K562 (cell line): ENCODE data around the gene TSPAN13. TPM values are rescaled to one million over a fixed set of nuclear protein-coding genes. Genes with fewer than 3 reads are reported as not detected.
A peak's percentile ranks its signal among the peaks of the same experiment; 100 is the strongest.

ENCODE experiments used
- ARID3B ChIP-seq: fragments of 250-450 bp; sonication (Bioruptor Pico); IDR thresholded peaks from 2 replicates; pipeline ENCODE4 v1.4.0; 2020; ENCODE audit warnings: borderline replicate concordance
- ESRRA ChIP-seq: fragments of 450-650 bp; IDR thresholded peaks from 2 replicates; pipeline ENCODE4 v1.6.1; 2014; ENCODE audit warnings: low read depth, mild to moderate bottlenecking, moderate library complexity, borderline replicate concordance
- HDAC1 ChIP-seq, 2 experiments: fragments of 450-650 bp; IDR thresholded peaks; 2 replicates each; pipeline ENCODE4 v1.6.1; 2016 to 2017; ENCODE audit warnings: inconsistent platforms in 1 of 2, mild to moderate bottlenecking in 1 of 2, moderate library complexity in 1 of 2
- KAT7 ChIP-seq: sonication (generic); formaldehyde crosslinking; IDR thresholded peaks from 2 replicates; pipeline ENCODE4 v1.8.0; 2022; ENCODE audit warnings: missing genetic modification reagents, mild to moderate bottlenecking, borderline replicate concordance
- KAT8 ChIP-seq: fragments of 450-650 bp; IDR thresholded peaks from 2 replicates; pipeline ENCODE4 v1.6.1; 2016; ENCODE audit warnings: low read depth, mild to moderate bottlenecking
- SRSF3 ChIP-seq: fragments of 200-400 bp; formaldehyde crosslinking; IDR thresholded peaks from 2 replicates; pipeline ENCODE4 v1.6.1; 2016; ENCODE audit warnings: mild to moderate bottlenecking, low read length, moderate library complexity; ENCODE audit not compliant: insufficient read depth
- TEAD1 ChIP-seq, 2 experiments: fragments of 450-650 bp in 1 of 2; sonication (generic) in 1 of 2; formaldehyde crosslinking; IDR thresholded peaks; 2 replicates each; pipeline versions ENCODE4 v1.4.0 to v1.8.0; 2020 to 2022; ENCODE audit warnings: mild to moderate bottlenecking in 2 of 2, missing genetic modification reagents in 1 of 2
- ZBTB11 ChIP-seq, 3 experiments: fragments of 200-800 bp in 1 of 3; fragments of 250-450 bp in 1 of 3; fragments of 450-650 bp in 1 of 3; sonication (Bioruptor Pico) in 1 of 3; sonication (Bioruptor generic) in 1 of 3; formaldehyde crosslinking in 1 of 3; IDR thresholded peaks; 2 replicates each; pipeline versions ENCODE4 v1.6.1 to v1.8.0; 2016 to 2022; ENCODE audit warnings: mild to moderate bottlenecking in 2 of 3, missing genetic modification characterization in 2 of 3, missing compliant biosample characterization in 1 of 3, moderate library complexity in 1 of 3
- ZNF277 ChIP-seq: fragments of 250-450 bp; sonication (Bioruptor Pico); IDR thresholded peaks from 2 replicates; pipeline ENCODE4 v1.8.0; 2022; ENCODE audit warnings: inconsistent platforms, mild to moderate bottlenecking, moderate library complexity, borderline replicate concordance
- ZNF436 ChIP-seq: fragments of 250-450, 450-650 bp; sonication (Bioruptor Pico); formaldehyde crosslinking; IDR thresholded peaks from 2 replicates; pipeline ENCODE4 v1.7.0; 2020; ENCODE audit warnings: mild to moderate bottlenecking
- ZNF609 ChIP-seq: sonication (generic); formaldehyde crosslinking; IDR thresholded peaks from 2 replicates; pipeline ENCODE4 v1.8.1; 2023; ENCODE audit warnings: missing genetic modification reagents, mild to moderate bottlenecking, borderline replicate concordance
- polyA plus RNA-seq, 8 experiments: library from polyadenylated mRNA; depleted of rRNA in 4 of 8; stranded (reverse) in 5 of 8; unstranded in 3 of 8; fragments of >200 nt; fragmentation: Nextera tagmentation in 2 of 8; fragmentation: Illumina TruSeq in 1 of 8; extraction: Ambion mirVana in 2 of 8; extraction: Trizol in 1 of 8; gene quantifications; 2 replicates each; pipeline versions ENCODE4 v1.2.1 to v1.2.3, GENCODE V29; 2011 to 2014; ENCODE audit warnings: inconsistent platforms in 1 of 8, missing spikeins in 1 of 8
- total RNA-seq, 7 experiments: library from RNA; depleted of rRNA in 6 of 7; stranded (reverse); fragments of >200 nt in 6 of 7; fragmentation: Illumina TruSeq in 2 of 7; extraction: Trizol in 2 of 7; gene quantifications; 2 replicates each; pipeline versions ENCODE4 v1.2.1 to v1.2.3, GENCODE V29; 2011 to 2021; ENCODE audit warnings: low replicate concordance in 1 of 7

The TSPAN13 gene
- total and polyA plus RNA-seq, 9 of the 15 experiments (the other 6 are each of a cell fraction or from before 2014, with no cell fraction given): 7.8 to 46.3 (median 20.0) TPM

- TF ChIP-seq ESRRA (peak; percentile 14; the same call in 1 of the 2 replicates), ZNF277 (CRISPR knock-in tag) (no peak), HDAC1 (IDR thresholded peaks at IDR 0.05) (peak in 1 of 2 experiments; percentile 81; a peak in 2 of 4 replicates), ARID3B (no peak), KAT7 (no peak), TEAD1 (CRISPR knock-in tag; IDR thresholded peaks at IDR 0.05) (peak in 1 of 2 experiments; percentile 60; a peak in 1 of 4 replicates), ZBTB11 (CRISPR knock-in tag; IDR thresholded peaks at IDR 0.05) (no peak), SRSF3 (no peak), ZNF436 (CRISPR knock-in tag) (no peak), KAT8 (no peak), ZNF609 (no peak)
These were observed 13.5 kb upstream of the TSPAN13 start (continued) for GRCh38 chr7:16739863-16740622.
